GM18499 (cell line): Measurements from ENCODE around the gene CEP44.
"Not testable (repeated sequence)": the region's sequence is repeated elsewhere in the genome, so short reads cannot be mapped to it uniquely, and the experiment has no call there.

Experiments
- ATAC-seq: cut with Tn5 transposase; IDR thresholded peaks from one replicate; pipeline ENCODE4 v1.9.1; 2021; ENCODE audit warnings: moderate number of reproducible peaks; ENCODE audit not compliant: insufficient read depth, unreplicated experiment

Gene CEP44, protein sequence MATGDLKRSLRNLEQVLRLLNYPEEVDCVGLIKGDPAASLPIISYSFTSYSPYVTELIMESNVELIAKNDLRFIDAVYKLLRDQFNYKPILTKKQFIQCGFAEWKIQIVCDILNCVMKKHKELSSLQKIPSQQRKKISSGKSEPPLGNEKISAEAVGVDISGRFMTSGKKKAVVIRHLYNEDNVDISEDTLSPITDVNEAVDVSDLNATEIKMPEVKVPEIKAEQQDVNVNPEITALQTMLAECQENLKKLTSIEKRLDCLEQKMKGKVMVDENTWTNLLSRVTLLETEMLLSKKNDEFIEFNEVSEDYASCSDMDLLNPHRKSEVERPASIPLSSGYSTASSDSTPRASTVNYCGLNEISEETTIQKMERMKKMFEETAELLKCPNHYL

DNA sequence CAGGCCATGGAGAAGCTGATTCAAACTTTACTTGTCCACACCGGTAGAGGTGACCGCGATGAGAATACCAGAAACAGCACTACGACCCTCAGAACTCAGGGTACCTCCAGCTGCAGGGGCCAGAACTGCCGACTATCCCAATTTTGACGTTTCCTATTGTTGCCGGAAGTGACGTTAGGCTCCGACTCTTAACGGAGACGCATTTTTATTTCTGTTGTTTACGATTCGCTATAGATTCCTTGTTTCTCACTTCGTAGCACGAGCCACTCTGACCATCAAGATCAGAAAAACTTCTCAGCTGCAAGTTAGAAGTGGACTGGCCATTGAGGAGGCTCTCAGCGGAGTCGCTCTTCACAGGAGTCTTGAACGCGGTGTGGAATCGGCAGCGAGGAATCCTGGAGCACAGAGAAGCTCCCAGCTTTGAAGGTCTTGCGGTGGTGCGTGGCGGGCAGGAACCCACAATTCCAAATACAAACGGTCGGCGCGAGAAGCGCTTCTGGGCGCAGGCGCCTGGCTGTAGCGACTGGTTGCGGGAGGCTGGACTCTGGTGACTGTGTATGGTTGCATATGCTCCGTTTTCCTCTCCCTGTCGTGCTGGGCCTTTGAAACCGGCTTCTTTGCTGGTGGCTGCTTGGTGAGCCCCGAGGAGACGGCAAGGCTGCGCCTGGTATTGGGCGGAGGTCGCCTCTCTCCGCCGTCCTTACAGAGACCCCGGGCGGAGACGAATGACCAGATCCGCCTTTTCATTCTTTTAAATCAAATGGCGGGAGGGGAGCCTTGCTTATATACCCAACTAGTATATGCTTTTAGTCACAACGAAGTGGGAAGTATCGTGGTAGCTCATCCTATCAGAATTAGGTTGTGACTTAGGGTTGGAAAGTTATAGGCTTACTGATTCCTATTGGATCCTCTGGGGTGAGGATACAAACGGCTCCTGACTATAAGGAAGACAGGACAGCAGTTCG lies at the start of gene CEP44, which contains the start of gene FBXO8:
CEP44 (plus strand) TSS at position 405 of the 965 bp plus-strand sequence. CDS start 15,211 bp downstream, outside the sequence.
FBXO8 (minus strand) TSS at position 161 of the 965 bp plus-strand sequence. CDS start 20,575 bp downstream, outside the sequence.
- ATAC-seq: peak; percentile 42

DNA sequence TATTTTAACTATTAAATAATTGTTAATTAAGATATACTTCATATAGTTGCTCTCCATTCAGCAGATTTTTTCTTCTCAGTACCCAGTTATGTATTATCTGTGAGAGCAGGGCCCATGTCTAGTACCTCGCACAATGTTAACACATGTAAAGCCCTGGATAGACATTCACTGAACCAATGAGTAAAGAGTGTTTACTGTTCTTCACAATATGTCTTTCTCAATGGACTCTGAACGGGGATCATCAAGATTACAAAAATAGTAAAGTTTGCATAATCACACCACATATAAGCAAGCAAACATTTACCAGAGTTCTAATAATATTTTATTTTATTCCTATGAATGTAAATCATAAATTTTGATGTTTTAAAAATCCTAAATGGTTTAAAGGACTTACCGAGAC lies 47.4 kb upstream of the CEP44 start:
- ATAC-seq: no peak

DNA sequence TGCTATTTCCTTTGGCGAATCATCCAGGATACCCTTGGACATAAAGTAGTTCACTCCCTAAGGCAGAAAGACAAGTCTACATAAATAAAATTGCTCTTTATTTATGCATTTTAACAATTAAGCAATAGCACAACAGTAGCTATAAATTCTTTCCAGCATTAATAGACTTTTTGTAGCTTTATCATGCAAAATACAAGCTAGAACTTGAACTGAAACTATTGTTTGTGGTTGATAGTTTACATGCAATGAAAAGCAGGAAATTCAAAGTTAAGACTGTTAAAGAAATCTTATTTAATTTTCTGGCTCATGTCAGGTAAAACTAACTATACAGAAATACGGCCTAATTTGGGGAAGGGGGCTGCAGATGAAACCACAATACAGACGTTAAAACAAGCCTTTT lies 42.5 kb upstream of the CEP44 start:
- no peak for ATAC-seq

DNA sequence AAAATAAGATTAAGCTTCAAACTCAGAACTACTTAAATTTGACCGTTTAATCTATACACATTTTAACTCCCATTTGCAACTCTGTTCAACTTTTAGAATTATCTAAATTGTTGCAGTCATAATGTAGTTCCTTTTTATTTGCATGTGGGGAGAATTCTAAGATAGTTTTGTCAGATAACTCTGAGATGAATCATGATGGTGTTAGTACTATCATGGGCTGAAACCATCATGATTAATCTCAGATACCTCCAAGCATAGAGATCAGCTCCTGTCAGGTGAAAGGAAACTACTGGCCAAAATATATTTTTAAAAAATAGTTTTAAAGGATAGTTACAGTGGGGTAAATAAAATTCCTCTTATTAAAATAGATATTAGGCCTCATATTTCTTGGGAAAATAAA lies 39.3 kb upstream of the CEP44 start:
- ATAC-seq: no peak

DNA sequence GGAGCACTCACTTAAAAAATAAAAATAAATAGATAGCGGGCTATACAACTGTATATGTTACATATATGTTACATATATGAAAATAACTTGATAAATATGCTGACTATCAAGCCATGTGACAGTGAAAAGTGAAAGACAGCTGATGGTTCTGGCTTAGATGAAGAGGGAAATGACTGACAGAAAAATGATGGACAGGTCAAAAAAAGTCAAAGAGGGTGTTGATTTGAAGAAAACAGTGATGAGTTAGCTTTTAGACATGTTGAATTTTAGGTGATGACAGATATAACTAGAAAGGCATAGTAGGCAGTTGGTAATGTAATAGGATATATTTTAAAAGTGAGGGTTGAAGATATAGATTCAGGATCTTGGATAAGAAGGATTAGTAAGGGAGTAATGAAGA lies 38.0 kb upstream of the CEP44 start:
- ATAC-seq: no peak

DNA sequence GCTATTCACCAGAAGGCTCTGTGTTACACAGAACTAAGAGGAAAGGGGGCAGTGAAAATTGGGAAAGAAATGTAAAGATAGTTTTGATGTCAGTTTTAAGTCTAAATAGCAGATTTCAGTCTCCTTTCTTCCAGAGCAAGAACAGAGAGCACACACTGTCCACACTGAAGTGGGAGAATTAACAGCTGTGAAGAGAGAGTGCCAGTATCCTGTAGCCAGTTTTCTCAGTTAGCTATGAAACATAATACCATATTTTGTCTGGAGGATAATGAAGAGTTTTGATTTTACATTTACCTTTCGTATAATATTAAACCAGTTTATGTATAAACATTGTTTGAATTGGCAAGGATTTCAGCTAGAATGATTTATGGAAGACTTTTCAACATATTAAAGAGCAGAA lies 35.3 kb upstream of the CEP44 start:
- ATAC-seq: no peak

DNA sequence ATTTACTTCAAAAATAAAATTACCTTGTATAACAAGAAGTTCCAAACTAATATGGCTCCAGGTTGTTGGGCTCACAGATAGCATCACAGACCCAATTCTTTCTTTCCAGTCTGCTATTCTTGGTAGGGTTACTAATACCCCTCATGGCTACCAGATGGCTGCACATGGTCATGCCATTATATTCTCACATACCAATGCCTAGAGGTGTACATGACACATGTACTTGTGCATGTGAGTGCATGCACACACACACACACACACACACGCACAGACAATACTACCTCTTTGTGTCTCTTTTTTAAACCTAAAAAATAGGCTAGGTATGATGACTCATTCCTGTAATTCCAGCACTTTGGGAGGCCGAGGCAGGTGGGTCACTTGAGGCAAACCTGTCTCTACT lies 31.3 kb upstream of the CEP44 start:
- no peak for ATAC-seq

DNA sequence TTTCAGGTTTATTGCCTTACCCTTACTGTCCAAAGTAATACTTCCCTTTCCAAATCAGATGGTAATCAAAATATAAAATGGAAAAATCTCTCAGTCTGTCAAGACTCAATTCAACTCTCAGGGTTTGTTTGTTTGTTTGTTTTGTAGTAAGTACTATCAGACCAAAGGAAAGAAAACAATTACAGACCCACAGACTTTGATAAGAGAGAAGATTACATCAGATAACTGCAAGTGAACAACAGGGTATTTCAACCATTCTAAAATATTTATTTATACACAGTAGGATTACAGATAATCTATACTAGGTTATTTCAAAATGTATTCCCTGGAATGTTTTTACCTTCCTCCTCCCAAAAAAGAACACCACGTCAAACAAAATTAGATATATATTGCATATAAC lies 29.1 kb upstream of the CEP44 start:
- ATAC-seq: no peak

DNA sequence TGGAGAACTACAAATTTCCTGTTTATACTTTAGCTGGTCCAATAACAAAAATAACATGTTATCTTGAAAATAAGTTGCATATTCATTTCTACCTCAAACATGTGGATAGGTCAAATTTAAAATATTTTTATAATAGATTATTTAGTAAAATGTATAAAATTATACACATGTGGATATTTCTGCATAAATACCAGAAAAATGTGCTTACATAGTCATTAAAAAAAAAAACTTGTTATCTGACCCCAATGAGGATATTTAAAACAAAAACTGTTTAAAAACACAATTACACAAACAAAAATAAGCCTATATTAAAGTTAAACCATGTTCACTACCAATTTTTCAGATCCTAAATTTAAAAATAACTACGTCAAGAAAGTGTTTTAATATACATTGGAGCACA lies 28.3 kb upstream of the CEP44 start:
- ATAC-seq: no peak

DNA sequence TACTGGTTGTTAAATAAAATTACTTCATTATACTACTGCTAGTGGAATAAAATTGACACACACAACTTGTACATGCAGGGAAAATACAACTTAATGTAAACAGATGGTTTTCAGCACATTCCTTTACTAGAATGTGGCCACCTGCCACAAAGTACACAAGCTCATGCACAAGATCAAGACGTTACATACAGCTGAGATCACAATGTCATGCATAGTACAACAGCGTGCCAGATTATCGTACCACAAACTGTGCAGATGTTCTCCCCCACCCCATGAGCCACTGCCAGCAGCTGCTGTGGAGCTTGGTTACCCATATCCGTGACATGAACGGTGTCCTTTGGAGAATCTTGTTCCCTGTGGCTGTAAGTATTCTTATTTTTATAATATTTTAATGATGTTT lies 27.9 kb upstream of the CEP44 start:
- no peak for ATAC-seq

DNA sequence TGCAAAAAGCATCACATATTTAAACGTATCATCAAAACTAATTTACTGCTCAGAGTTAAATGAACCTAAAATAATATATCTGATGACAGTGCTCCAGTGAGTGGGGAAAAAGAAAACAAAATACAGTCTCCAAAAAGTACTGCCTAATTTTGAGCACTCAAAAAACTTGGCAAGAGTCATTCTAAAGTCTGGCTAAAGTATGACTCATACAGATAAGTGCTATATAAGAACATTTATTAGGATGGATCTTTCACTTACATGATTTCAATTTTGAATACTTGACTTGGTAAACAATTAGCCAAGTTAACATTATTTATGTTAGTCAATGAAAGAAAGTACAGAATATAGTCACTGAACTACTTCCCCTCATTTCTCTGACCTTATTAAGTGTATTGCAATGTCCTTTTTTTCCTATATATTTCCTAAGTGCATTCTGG lies 27.4 kb upstream of the CEP44 start:
- no peak for ATAC-seq

DNA sequence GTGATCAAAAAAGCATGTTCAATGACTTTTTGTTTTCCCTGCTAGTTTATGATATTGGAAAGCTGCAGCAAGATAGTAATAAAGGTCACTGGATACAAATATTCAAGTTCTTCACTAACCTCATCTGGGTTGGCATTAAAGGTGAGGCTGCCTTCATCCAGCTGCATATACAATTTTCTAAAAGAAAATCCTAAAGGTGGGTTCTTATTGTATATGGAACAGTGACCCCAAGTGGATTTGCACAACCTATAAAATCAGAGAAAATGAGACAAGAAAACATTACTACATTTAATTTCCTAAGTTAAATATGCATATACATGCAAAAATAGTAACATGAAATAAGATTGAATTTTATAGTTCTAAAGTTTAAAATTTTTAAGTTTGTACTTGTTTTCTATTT lies 24.1 kb upstream of the CEP44 start:
- ATAC-seq: no peak

DNA sequence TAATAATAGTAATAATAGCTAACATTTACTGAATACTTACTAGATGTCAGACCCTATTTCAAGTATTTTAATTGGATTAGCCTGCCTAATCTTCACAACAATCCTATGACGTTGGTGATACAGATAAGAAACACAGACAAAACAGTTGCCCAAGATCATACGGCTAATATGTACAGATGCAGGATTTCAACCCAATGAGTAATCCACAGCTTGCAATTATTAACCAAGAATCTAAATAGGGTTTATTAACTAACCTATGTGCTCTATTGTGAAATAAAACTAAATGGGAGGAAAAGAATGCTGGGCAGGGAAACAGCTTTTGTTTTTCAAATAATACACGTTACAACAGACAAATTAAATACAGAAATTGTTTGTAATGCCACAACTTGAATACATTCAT lies 23.6 kb upstream of the CEP44 start:
- ATAC-seq: no peak

DNA sequence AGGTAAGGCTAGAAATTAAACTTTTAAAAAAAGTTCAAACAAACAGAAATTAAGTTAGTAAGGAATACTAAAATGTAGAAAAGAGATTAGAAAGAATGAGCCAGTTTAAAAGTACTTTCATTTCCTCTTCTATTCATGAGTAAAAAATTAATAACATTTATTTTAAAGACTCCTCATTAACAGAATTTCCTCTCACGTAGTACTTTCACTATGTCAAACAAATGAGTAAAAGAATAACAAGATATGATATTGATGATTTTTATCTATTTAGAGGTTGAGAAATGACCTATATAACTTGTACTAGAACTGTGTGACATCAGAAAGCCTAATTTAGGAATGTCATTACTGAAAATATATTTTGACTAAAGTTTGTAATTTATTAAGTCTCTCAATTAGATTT lies 22.3 kb upstream of the CEP44 start:
- not testable (repeated sequence) for ATAC-seq

DNA sequence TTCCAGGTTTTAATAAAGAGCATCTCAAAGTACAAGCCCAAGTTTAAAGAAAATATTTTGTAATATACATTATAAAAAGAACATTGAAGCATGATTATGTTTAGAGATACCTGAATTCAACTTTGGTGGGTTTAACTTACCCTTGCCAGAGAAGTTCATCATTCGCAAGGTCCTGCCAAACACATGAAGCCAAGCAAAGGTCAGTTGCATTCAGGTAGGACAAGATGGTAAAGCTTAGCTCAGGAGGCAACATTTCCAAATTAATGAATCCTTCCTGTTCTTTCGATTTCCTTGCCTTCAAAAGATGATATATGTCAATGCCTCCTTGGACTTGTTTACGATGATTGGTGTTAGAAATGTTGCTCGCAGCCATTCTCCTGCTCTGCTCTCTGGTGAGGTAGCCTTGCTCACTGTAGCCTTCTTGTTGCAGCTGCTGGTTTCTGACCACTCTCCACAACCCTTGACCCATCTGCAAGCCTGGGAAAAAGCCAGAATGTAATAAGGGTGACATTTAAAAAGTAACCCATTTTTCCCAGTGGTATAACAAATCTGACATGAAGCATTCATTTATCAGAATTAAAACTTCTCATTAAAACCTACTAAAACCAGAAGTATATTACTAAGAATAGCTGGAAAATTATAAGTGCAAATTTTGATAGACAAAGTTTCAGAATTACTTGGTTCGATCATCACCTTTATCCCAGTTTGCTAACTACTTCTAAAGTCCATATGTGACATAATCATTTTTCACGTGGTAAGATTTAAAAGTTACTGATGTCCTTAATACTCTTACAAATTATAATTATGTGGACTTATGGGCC lies 20.9 kb upstream of the CEP44 start:
- no peak for ATAC-seq

DNA sequence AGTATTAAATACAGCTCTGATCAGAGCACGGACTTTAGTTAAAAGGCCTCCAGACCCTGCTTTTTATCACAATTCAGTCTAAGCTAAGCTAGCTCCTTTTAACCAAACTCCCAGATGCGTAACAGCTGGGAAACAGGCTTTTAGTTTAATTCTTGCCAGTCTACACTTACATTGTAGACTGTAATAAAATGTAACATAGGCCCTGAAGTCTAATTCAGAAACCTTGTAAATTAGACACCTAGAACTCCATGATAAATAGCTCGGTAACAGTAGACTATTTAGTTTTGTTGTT lies 20.3 kb upstream of the CEP44 start:
- no peak for ATAC-seq

DNA sequence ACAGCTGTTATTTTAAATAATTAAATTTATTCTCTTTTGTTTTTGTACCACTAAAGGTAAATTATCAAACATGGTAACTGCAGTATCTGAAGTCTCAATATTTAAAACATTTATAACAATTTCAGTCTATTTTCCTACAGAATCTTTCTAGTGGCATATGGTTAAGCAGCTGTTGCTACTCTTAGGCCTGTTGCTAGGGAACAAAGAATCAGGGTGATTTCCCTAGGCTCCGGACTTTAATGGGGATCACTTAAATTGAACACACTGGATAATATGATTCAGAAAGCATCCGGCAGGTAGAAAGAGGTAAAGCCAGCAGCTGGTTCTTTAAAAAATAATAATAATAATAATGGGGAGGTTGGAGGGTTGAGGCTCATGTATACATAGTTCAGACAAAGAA lies 17.8 kb upstream of the CEP44 start:
- no peak for ATAC-seq

DNA sequence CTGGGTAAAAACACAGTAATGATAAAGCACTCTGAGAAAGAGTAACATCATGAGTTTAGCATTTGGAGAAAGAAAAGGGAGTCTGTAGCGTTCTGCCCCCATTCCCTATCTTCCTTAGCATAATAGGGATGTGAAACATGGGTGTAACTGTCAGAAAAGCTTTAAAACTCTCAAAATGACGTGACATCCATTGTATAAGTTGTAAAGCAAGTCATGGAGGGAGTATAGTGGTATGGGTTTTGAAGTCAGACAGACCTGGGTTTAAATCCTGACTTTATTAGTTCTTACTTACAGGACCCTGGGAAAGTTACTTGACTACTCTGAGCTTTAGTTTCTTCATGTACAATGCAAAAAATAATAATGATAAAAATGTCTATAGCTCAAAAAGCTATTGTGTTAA lies 17.3 kb upstream of the CEP44 start:
- ATAC-seq: no peak

DNA sequence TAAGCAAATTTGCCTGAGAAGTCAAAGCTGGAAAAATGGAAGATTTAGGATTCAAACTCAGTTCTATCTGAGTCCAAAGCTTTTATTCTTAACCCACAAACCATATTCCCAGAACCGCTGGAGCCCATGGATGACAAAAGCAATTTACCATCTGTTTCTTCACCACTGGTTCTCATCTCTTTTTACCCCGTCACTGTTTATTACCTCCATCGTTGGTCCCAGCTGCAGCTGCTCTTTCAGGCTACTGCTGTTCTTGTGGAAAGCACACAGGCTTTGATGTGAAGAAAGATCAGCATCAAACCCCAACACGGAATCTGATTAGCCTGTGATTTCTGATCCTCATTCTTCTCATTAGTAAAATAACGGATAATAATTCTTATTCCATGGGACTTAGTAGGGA lies 9.8 kb upstream of the CEP44 start:
- ATAC-seq: no peak

DNA sequence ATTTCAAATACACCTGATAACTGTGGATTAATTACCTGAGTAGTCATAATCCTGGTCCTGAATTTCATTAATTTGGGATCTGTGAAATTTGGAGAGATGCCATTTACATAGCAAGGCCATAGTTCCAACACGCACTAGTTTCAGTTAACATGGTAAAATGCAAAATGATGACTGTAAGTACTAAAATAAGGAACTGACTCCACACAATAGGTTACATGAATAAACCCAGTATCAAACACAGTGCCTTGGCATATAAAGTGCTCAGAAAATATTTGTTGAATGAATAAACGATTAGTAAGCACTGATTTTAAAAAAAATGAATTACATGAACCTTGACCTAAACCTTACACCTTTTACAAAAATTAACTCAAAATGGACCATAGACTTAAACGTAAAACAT lies 9.3 kb upstream of the CEP44 start:
- no peak for ATAC-seq

DNA sequence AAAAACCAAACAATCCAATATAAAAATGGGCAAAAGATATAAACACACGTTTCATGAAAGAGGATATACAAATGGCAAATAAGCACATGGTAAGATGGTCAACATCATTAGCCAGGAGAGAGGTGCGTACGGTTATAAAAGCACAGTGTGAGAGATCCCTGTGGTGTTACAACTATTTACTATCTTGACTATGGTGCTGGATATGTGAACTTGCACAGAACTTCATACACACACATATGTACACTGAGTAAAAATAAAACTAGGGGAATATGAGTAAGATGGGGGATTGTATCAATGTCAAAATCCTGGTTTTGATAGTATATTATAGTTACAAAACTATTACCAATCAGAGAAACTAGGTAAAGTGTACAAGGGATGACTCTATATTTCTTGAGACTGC lies 8.6 kb upstream of the CEP44 start:
- ATAC-seq: no peak
